KMS-11 (cell line): Measurements from ENCODE around the gene PRDM10.

Experiments used
- H2AFZ ChIP-seq: fragments of 200-600 bp; sonication (generic); 2 replicates; pipeline ENCODE4 v1.6.1; 2016; ENCODE audit warnings: antibody characterized with exemption, mixed run types, low read depth
- H3K27ac ChIP-seq: fragments of 200-600 bp; sonication (generic); 2 replicates; pipeline ENCODE4 v1.6.1; 2016; ENCODE audit warnings: mild to moderate bottlenecking, mixed run types
- H3K27me3 ChIP-seq: fragments of 200-600 bp; sonication (generic); 2 replicates; pipeline ENCODE4 v1.6.1; 2017; ENCODE audit warnings: mild to moderate bottlenecking, low read depth, mixed run types, moderate library complexity; ENCODE audit not compliant: insufficient read depth
- H3K36me3 ChIP-seq: fragments of 200-600 bp; sonication (generic); 2 replicates; pipeline ENCODE4 v1.6.1; 2017; ENCODE audit warnings: mild to moderate bottlenecking, mixed run types; ENCODE audit not compliant: insufficient read depth
- H3K4me1 ChIP-seq: fragments of 200-600 bp; sonication (generic); 2 replicates; pipeline ENCODE4 v1.6.1; 2016; ENCODE audit warnings: mild to moderate bottlenecking, low read depth, mixed run types; ENCODE audit not compliant: poor library complexity, severe bottlenecking
- H3K4me2 ChIP-seq: fragments of 200-600 bp; sonication (generic); 2 replicates; pipeline ENCODE4 v1.7.0; 2016; ENCODE audit warnings: mild to moderate bottlenecking, mixed run types
- H3K4me3 ChIP-seq: fragments of 200-600 bp; sonication (generic); IDR thresholded peaks from 2 replicates; pipeline ENCODE4 v1.6.1; 2017; ENCODE audit warnings: low read depth, low read length, mixed read lengths; ENCODE audit not compliant: insufficient read depth
- H3K79me2 ChIP-seq: fragments of 200-600 bp; sonication (generic); 2 replicates; pipeline ENCODE4 v1.6.1; 2016; ENCODE audit warnings: low read depth, mixed run types; ENCODE audit not compliant: insufficient read depth
- H3K9ac ChIP-seq: fragments of 200-600 bp; sonication (generic); 2 replicates; pipeline ENCODE4 v1.6.1; 2016; ENCODE audit warnings: mild to moderate bottlenecking, mixed run types
- H4K20me1 ChIP-seq: fragments of 200-600 bp; sonication (generic); 2 replicates; pipeline ENCODE4 v1.6.1; 2016; ENCODE audit warnings: mild to moderate bottlenecking, mixed run types; ENCODE audit not compliant: insufficient read depth
- CTCF ChIP-seq: fragments of 200-600 bp; sonication (generic); conservative IDR thresholded peaks from 2 replicates; pipeline ENCODE4 v1.6.1; 2017; ENCODE audit warnings: low read depth, mild to moderate bottlenecking, antibody characterized with exemption, low read length, moderate library complexity, mixed read lengths

The PRDM10 gene

GRCh38 chr11:130047141-130047540, 44.5 kb upstream of the PRDM10 start:
- Histone ChIP-seq H3K4me3 (no peak overlapping the region), H3K27me3 (no peaks in the 10 kb centered on the region), H3K4me2 (no peak overlapping the region), H2AFZ (no peak overlapping the region), H3K36me3 (no peaks in the 10 kb centered on the region), H4K20me1 (no peaks in the 10 kb centered on the region), H3K27ac (no peak overlapping the region), H3K4me1 (peaks cover 4% of the 10 kb centered on the region), H3K79me2 (no peaks in the 10 kb centered on the region), H3K9ac (no peak overlapping the region)
- no peak for TF ChIP-seq CTCF

DNA sequence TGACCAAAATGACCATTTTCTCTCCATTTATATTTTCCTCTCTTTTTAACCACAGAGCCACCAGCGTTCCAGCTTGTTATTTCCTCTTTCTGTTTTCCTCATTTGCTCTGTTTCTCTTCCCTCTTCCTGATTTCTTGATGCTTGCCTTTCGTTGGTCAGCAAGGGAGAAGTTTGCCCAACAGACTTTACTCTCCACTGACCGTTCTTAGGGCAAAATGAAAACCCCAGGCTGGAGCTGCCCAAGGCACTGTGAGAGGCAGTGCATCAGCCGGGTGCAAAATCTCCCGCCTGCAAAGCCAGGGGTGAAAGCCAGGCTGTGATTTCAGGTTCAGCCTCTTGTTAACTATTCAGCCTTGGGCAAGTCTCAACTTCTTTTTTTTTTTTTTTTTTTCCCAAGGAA, 40.9 kb upstream of the PRDM10 start:
- H2AFZ ChIP-seq: no peak overlapping the region
- no peak overlapping the region for H3K9ac ChIP-seq
- no peak overlapping the region for H3K4me2 ChIP-seq
- no peaks in the 10 kb centered on the region for H3K79me2 ChIP-seq
- peaks cover 10% of the 10 kb centered on the region for H3K4me1 ChIP-seq
- TF ChIP-seq CTCF: no peak
- H3K36me3 ChIP-seq: no peaks in the 10 kb centered on the region
- H3K4me3 ChIP-seq: no peak overlapping the region
- H4K20me1 ChIP-seq: no peaks in the 10 kb centered on the region
- H3K27me3 ChIP-seq: no peaks in the 10 kb centered on the region
- no peak overlapping the region for H3K27ac ChIP-seq

DNA sequence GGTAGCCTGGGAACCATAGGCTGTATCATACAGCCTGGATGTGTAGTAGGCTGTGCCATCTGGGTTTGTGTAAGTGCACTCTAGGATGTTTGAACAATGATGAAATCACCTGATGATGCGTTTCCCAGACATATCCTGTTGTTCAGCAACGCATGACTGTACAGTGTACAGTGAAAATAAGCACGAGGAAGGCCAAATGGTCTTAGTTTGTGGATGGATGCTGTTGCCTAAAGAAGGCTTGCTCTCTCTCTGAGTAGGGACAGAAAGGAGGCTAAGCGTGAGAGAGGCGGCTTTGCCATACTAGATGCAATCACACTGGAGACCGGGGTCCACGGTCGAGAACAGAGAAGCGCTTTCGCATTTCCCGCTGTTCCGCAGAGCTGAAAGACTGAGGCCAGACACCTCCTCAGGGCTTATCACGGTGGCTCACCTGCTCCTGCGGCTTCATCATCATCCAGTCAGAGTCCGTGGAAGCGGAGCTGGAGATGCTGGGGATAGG, 39.5 kb upstream of the PRDM10 start:
- H3K36me3 ChIP-seq: no peaks in the 10 kb centered on the region
- H3K4me1 ChIP-seq: peaks cover 24% of the 10 kb centered on the region
- H3K4me3 ChIP-seq: no peak overlapping the region
- no peaks in the 10 kb centered on the region for H3K79me2 ChIP-seq
- H4K20me1 ChIP-seq: no peaks in the 10 kb centered on the region
- no peak for TF ChIP-seq CTCF
- H3K9ac ChIP-seq: no peak overlapping the region
- H3K27me3 ChIP-seq: no peaks in the 10 kb centered on the region
- H2AFZ ChIP-seq: no peak overlapping the region
- H3K4me2 ChIP-seq: no peak overlapping the region
- no peak overlapping the region for H3K27ac ChIP-seq

GRCh38 chr11:130040281-130040940, 37.8 kb upstream of the PRDM10 start:
- H3K36me3 ChIP-seq: no peaks in the 10 kb centered on the region
- H3K4me2 ChIP-seq: no peak overlapping the region
- no peak overlapping the region for H2AFZ ChIP-seq
- H3K27me3 ChIP-seq: no peaks in the 10 kb centered on the region
- H3K4me3 ChIP-seq: no peak overlapping the region
- TF ChIP-seq CTCF: no peak
- H3K9ac ChIP-seq: no peak overlapping the region
- H4K20me1 ChIP-seq: no peaks in the 10 kb centered on the region
- H3K79me2 ChIP-seq: no peaks in the 10 kb centered on the region
- no peak overlapping the region for H3K27ac ChIP-seq
- peaks cover 28% of the 10 kb centered on the region for H3K4me1 ChIP-seq
